Urothelium cell line (cell line): ENCODE data around the gene BAIAP2.

Experiments
- DNase-seq: peaks from one replicate; pipeline ENCODE4 v3.0.0; 2011; ENCODE audit warnings: low spot score, mixed read lengths
- FAIRE-seq: peaks from 2 replicates; lab custom pipeline; 2011; peaks lifted over from hg19 to GRCh38; lab: Jason Lieb, UNC

BAIAP2 gene

DNA sequence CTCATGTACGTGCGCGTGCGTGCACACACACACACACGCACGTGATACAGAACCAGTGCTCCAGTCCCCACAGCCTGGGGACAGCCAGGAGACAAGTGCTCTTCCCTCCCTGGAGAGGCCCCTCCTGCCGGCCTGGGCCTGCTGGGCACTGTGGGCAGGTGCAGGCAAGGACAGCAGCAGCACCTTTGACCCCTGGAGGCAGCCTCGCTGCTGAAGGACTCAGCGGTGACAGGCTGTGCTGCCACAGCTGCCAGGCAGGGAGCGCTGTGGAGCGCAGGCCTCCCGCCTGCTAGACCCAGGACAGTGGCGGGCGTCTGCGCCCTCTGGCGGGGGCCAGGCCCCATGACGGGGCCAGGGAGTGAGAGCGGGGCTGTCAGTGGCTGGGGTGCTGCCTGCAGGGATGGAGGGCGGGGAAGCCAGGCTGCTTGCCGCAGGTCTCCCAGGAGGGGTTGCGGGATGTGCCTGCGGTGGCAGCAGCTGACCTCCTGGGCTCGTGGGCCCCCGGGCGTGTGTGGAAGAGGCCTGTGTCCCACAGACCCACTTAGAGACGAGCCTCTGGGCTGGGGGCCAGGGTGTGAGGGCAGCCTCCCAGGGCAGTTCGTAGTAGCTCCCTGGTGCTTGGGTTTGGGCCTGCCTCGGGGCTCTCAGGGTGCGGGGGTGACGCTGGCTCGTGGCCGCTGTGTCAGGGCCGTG, 66.8 kb downstream of the BAIAP2 start:
- FAIRE-seq, result peak; percentile 99
- DNase-seq, result peak; percentile 97

DNA sequence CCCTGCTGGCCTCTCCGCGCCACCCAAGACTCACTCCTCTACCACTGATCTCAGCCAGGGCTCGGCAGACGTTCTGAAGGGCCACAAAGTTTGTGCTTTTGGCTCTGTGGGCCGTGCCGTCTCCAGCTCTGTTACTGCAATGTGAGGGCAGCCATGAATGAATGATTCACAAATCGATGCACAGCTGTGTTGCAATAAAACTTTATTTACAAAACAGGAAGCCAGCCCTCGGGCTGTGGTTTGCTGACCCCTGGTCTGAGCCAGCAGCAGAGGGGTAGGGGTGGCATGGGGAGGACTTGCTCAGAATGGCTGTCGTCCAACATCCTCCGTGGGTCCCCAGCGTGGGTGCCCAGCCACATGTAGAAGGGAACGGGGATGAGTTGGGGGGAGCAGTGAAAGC, 67.4 kb downstream of the BAIAP2 start:
- FAIRE-seq, result no peak
- DNase-seq, result no peak

DNA sequence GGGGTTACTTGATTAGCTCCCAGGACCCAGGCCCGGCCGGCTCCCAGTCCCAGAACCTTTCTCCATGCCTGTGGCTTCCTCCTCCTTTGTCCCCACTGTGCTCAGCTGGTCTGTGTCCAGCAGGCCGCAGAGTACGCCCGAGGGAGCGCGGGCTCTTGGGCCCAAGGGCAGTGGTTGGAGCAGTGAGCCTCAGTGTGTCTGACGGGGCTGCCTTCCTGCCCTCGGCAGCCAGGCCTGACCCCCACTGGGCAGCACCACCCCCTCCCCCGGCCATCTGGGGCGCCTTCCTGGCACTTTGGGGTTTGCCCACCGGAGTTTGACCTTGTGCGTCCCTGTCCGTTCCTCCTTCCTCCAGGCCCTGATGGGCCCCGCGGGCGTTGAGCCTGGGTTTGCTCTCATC, 67.9 kb downstream of the BAIAP2 start:
- FAIRE-seq (no peak), DNase-seq (no peak)

- FAIRE-seq, result no peak
- no peak for DNase-seq
These were observed 68.4 kb downstream of the BAIAP2 start for GRCh38 chr17:81103379-81103778.

GRCh38 chr17:81106716-81107115, 71.8 kb downstream of the BAIAP2 start:
- no peak for DNase-seq
- FAIRE-seq, result no peak

GRCh38 chr17:81108220-81108619, 73.3 kb downstream of the BAIAP2 start:
- no peak for DNase-seq
- no peak for FAIRE-seq

GRCh38 chr17:81109957-81110356, 75.0 kb downstream of the BAIAP2 start:
- DNase-seq, result no peak
- no peak for FAIRE-seq

GRCh38 chr17:81110488-81111040, 75.6 kb downstream of the BAIAP2 start:
- DNase-seq (no peak), FAIRE-seq (no peak)

- no peak for FAIRE-seq
These were observed 76.1 kb downstream of the BAIAP2 start for GRCh38 chr17:81111066-81111465.

GRCh38 chr17:81112450-81112849, 77.5 kb downstream of the BAIAP2 start:
- FAIRE-seq, result no peak
- no peak for DNase-seq

More at GRCh38 chr17:81111066-81111465, 76.1 kb downstream of the BAIAP2 start:
- no peak for DNase-seq

- FAIRE-seq, result peak; percentile 83
- DNase-seq, result no peak
These were observed 78.3 kb downstream of the BAIAP2 start for GRCh38 chr17:81113158-81113724.

DNA sequence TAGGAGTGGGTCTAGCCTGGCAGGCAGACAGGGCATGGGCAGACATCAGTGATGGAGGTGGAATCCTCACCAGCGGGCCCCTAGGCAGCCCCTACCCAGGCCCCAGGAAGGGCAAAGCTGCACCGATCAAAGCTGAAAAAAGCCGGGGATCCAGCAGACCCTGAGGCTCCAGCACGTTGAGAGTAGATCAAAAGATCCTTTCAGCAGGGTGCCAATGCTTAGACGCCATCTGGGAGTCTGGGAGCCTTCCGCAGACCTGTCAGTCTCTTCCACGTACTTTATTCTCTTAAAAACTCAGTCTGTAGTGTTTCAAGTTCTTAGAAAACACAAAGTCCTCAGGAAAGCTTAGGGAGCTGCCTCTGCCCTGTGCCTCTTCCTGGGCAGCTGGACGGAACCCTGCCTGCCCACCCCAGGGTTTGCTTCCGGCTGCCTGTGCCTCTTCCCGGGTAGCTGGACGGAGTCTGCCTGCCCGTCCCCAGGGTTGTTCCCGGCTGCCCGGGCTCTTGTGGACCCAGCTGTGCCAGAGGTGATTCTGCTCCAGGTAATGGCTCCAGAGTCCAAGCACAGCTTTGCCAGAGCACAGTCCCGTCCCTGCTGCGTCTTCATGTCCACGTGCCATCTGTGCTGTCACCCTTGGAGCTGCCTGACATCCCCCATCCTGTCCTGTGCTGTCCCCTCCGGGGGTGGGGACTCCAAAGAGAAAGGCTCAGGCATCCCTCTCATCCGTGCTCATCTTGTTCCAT, 79.6 kb downstream of the BAIAP2 start:
- peak; percentile 20 for FAIRE-seq
- DNase-seq, result no peak

DNA sequence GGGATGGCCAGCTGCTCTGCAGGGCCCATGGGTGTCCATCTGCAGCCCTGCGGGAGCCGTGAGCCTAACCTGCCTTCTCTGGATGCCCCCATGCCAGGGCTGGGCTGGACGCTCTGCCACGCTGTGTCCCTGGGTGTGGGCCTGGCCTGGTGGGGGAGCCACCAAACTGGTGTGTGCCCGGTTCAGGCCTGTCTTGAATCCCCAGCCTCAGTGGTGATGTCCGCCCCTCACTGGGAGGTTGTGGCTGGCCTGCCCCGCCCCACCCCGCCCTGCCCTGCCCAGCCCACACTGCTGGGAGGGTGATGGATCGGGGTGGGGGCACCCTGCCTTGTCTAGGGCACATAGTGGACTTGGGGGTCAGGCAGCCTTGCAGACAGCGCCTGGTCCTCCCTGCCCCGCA, 80.3 kb downstream of the BAIAP2 start:
- DNase-seq (no peak), FAIRE-seq (peak; percentile 27)

- FAIRE-seq (no peak), DNase-seq (no peak)
These were observed 81.0 kb downstream of the BAIAP2 start for GRCh38 chr17:81115749-81116464.

DNA sequence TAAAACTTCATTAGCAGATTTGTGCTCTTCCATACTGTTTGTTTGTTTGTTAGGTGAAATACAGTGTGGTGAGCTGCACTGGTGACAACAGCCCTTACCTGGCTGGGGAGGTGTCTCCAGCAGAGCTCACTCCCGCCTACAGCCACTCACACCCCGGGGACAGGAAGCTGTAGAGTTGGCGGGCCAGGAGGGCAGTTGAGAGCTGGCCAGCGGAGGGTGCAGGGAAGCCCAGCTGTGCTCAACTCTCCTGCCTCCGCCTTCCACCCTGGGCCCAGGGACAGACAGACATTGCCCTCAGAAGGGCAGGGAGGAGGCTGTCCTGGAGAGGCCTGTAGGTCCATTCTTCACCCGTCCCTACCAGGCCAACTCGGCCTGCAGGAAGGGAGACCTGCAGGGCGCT, 81.8 kb downstream of the BAIAP2 start:
- no peak for DNase-seq
- no peak for FAIRE-seq

DNA sequence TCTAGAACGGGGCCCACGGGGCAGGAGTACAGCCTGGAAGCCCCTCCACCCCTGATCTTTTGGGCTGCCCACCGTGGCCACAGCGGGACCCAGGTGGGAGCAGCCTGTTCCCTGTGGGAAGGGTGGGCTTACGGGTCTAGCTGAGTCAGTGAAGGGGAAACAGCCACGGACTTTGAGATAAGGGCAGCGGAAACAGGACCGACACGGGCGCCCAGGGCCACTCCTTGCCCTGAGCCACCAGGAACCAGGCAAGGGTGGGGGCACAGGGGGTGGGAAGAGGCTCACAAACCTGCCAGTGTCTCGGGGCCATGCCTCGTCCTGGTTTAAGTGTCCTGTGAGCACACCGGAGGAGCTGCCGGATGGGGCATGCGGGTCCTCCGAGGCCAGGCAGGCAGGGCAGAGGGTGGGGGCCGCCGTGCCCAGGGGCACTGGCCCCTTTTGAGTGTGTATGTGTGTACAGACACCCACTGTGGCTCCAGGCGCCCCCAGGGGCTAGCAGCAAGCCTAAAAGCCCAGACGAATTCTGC, 82.8 kb downstream of the BAIAP2 start:
- DNase-seq, result no peak
- peak; percentile 53 for FAIRE-seq

- DNase-seq (no peak), FAIRE-seq (peak; percentile 71)
These were observed 83.6 kb downstream of the BAIAP2 start for GRCh38 chr17:81118308-81119221.

DNA sequence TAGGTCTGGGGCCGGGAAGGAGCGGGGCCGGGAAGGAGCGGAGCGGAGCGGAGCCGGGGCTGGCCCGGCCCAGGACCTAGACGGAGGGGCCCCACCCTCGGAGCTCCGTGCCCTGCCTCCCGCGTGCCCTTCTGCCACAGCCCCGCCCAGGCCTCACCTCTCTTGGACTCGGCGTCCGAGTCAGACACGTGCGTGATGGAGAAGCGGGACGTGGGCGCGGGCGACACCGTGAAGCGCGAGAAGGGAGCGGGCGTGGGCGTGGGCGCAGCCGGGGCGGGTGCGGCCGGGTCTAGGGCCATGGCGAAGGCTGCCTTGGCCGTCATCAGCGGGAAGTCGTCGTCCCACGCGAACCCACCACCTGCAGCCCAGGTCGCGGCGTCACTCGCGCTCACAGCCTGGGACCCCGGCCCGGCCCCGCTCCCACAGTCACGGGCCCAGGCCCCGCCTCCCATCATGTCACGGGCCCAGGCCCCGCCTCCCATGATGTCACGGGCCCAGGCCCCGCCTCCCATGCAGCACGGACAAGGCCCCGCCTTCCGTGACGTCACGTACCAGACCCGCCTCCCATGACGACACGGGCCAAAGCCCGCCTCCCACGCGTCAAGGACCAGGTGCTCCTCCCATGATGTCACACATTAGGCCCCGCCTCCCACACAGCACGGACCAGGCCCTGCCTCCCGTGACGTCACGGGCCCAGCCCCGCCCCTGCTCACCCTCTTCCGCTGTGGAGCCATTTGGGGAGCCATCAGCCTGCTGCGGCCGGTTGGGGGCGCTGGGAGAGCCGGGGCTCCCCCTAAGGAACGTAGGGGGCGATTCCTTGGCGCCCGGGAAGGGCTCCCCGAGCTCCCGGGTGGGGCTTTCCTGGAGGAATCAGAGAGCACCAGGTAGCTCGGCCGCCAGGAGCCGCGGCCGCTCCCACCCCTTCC, 84.5 kb downstream of the BAIAP2 start:
- DNase-seq (peak; percentile 98), FAIRE-seq (peak; percentile 100)

GRCh38 chr17:81120149-81120484, 85.2 kb downstream of the BAIAP2 start:
- no peak for DNase-seq
- peak; percentile 20 for FAIRE-seq
